ENCODE results near the gene RPL32. TPM values are rescaled to one million over a fixed set of nuclear protein-coding genes. Genes with fewer than 3 reads are reported as not detected.
"Not testable (repeated sequence)": the region's sequence is repeated elsewhere in the genome, so short reads cannot be mapped to it uniquely, and the experiment has no call there.

Gene RPL32
- total RNA-seq, 1 donor from 2014 or later = 1,964 TPM

DNA sequence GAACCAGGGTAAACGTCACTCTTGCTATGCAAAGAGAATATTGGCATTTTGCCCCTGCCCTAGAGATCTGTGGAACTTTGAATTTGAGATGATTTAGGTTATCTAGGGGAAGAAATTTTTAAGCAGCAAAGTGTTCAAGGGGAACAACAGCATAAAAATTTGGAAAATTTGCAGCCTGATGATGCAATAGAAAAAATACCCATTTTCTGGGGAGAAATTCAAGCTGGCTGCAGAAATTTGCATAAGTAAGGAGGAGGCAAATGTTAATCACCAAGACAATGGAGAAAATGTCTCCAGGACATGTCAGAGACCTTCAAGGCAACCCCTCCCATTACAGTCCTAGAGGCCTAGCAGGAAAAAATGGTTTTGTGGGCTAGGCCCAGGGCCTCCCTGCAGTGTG lies 4.4 kb upstream of the RPL32 start:
- TF ChIP-seq, protein P1, sequence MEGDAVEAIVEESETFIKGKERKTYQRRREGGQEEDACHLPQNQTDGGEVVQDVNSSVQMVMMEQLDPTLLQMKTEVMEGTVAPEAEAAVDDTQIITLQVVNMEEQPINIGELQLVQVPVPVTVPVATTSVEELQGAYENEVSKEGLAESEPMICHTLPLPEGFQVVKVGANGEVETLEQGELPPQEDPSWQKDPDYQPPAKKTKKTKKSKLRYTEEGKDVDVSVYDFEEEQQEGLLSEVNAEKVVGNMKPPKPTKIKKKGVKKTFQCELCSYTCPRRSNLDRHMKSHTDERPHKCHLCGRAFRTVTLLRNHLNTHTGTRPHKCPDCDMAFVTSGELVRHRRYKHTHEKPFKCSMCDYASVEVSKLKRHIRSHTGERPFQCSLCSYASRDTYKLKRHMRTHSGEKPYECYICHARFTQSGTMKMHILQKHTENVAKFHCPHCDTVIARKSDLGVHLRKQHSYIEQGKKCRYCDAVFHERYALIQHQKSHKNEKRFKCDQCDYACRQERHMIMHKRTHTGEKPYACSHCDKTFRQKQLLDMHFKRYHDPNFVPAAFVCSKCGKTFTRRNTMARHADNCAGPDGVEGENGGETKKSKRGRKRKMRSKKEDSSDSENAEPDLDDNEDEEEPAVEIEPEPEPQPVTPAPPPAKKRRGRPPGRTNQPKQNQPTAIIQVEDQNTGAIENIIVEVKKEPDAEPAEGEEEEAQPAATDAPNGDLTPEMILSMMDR (conservative IDR thresholded peaks at IDR 0.05) = no peak
- peaks cover under 1% of the 10 kb centered on the region for H3K4me1 Mint-ChIP-seq (ENCODE audit: unreplicated experiment)
- no peak overlapping the region for H3K4me3 Mint-ChIP-seq
- no peaks in the 10 kb centered on the region for H3K27me3 Mint-ChIP-seq
- H3K9me3 Mint-ChIP-seq = no peaks in the 10 kb centered on the region
- no peak for DNase-seq (ENCODE audit: extremely low spot score, unreplicated experiment)
- peaks cover 1% of the 10 kb centered on the region for H3K36me3 Mint-ChIP-seq
- no peak overlapping the region for H3K27ac Mint-ChIP-seq

- H3K9me3 Mint-ChIP-seq = no peaks in the 10 kb centered on the region
- peaks cover 27% of the 10 kb centered on the region for H3K36me3 Mint-ChIP-seq
- peaks cover 29% of the 10 kb centered on the region for H3K4me1 Mint-ChIP-seq (ENCODE audit: unreplicated experiment)
- TF ChIP-seq, protein P1 (conservative IDR thresholded peaks at IDR 0.05) = no peak
- H3K4me3 Mint-ChIP-seq = no peak overlapping the region
- no peaks in the 10 kb centered on the region for H3K27me3 Mint-ChIP-seq
- H3K27ac Mint-ChIP-seq = no peak overlapping the region
- DNase-seq (ENCODE audit: extremely low spot score, unreplicated experiment) = no peak
Measured at GRCh38 chr3:12842469-12842868, 1.1 kb upstream of the RPL32 start.

DNA sequence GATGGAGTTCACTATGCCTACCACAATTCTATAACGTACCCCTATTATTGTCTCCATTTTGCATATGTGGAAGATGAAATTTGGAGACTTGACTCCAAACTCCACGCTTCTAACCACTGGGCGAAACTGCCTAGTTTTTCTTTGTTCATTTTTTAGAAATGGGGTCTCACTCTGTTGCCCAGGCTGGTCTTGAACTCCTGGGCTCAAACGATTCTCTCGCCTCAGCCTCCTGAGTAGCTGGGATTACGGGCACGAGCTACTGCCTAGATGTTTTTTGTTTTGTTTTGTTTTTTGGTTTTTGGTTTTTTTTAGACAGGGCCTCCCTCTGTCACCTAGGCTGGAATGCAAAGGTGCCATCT lies 584 bp upstream of the RPL32 start:
- Mint-ChIP-seq H3K4me3 (peak overlapping the region; percentile 99), H3K36me3 (peaks cover 31% of the 10 kb centered on the region), H3K27ac (peak overlapping the region; percentile 99), H3K27me3 (no peaks in the 10 kb centered on the region), H3K9me3 (no peaks in the 10 kb centered on the region), H3K4me1 (ENCODE audit: unreplicated experiment) (peaks cover 35% of the 10 kb centered on the region)
- TF ChIP-seq, protein P1 (conservative IDR thresholded peaks at IDR 0.05) = peak; percentile 54
- no peak for DNase-seq (ENCODE audit: extremely low spot score, unreplicated experiment)

DNA sequence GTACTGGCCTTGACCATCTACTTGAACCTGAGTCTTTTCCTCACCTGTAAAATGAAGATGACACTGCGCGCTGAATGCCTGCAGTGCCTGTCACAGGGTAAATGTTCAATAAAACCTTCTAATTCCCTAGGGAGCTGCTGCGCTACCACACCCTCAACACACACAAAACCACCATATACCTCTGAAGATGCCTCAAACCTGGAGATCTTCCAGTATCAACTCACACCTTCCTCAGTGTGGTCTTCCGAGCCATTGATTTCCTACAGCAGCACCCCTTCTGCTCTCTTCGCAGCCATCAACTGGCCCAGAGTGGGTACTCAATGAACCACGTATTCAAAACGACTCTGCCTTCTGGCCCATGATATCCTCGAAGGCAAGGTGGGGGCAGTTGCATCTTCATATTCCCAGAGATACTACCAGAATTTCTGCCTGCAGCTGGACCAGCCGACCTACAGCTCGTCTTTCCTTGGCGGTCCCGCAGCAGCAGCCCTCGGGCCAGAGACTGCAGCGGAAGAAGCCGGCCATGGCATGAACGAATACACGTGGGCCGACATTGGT lies 695 bp downstream of the RPL32 start:
- peak overlapping the region; percentile 99 for H3K27ac Mint-ChIP-seq
- no peaks in the 10 kb centered on the region for H3K27me3 Mint-ChIP-seq
- H3K4me3 Mint-ChIP-seq = peak overlapping the region; percentile 99
- TF ChIP-seq, protein P1 (conservative IDR thresholded peaks at IDR 0.05) = no peak
- DNase-seq (ENCODE audit: extremely low spot score, unreplicated experiment) = no peak
- peaks cover 32% of the 10 kb centered on the region for H3K36me3 Mint-ChIP-seq
- H3K9me3 Mint-ChIP-seq = no peaks in the 10 kb centered on the region
- H3K4me1 Mint-ChIP-seq (ENCODE audit: unreplicated experiment) = peaks cover 36% of the 10 kb centered on the region

DNA sequence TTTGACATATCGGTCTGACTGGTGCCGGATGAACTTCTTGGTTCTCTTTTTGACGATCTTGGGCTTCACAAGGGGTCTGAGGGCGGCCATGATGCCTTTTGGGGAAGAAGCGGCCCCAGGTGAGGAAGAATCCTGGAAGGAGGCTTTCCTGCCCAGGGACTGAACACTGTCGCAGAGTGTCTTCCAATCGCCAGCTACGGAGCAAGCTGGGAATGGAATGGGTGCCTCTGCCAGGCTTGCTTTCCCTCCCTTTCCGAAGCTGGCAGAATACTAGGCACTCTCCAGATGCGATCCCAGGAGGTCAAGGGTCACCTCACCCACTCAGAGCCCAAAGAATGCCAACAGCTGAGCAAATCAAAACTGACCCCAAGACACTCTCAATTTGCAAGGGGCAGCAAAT lies 1.2 kb downstream of the RPL32 start:
- not testable (repeated sequence) for DNase-seq (ENCODE audit: extremely low spot score, unreplicated experiment); H3K9me3 Mint-ChIP-seq; H3K27me3 Mint-ChIP-seq
- H3K4me1 Mint-ChIP-seq (ENCODE audit: unreplicated experiment) = peaks cover 36% of the 10 kb centered on the region
- peak overlapping the region; percentile 99 for H3K4me3 Mint-ChIP-seq
- H3K36me3 Mint-ChIP-seq = peaks cover 32% of the 10 kb centered on the region
- H3K27ac Mint-ChIP-seq = peak overlapping the region; percentile 99

- Mint-ChIP-seq H3K27me3 (no peaks in the 10 kb centered on the region), H3K27ac (peak overlapping the region; percentile 99), H3K4me3 (peak overlapping the region; percentile 99), H3K9me3 (no peaks in the 10 kb centered on the region), H3K36me3 (peaks cover 35% of the 10 kb centered on the region), H3K4me1 (ENCODE audit: unreplicated experiment) (peaks cover 36% of the 10 kb centered on the region)
- TF ChIP-seq, protein P1 (conservative IDR thresholded peaks at IDR 0.05) = no peak
- DNase-seq (ENCODE audit: extremely low spot score, unreplicated experiment) = no peak
Measured at GRCh38 chr3:12839156-12839946, 2.0 kb downstream of the RPL32 start.
